Keratinocyte (primary cell): ENCODE measurements around the gene PTK6.

Source experiments
- CTCF ChIP-seq, 3 experiments: IDR thresholded peaks in 1 of 3; conservative IDR thresholded peaks in 1 of 3; optimal IDR thresholded peaks in 1 of 3; 2 replicates in 2 of 3; 3 replicates in 1 of 3; pipeline versions ENCODE3 to v1.5.1; 2011; ENCODE audit warnings: low read length in 3 of 3, mild to moderate bottlenecking in 3 of 3, moderate library complexity in 2 of 3, control low read depth in 1 of 3, inconsistent platforms in 1 of 3; ENCODE audit not compliant: insufficient read depth in 2 of 3; ENCODE audit errors: extremely low read depth in 1 of 3
- EZH2 ChIP-seq: IDR thresholded peaks from one replicate; pipeline ENCODE4 v1.6.1; 2012; ENCODE audit warnings: inconsistent platforms, mild to moderate bottlenecking, low read length, moderate library complexity

- TF ChIP-seq CTCF (optimal IDR thresholded peaks at IDR 0.05 in 1 of 3, IDR thresholded peaks at IDR 0.05 in 1 of 3, conservative IDR thresholded peaks at IDR 0.05 in 1 of 3; ENCODE audit: extremely low read depth in 1 of 3, insufficient read depth in 2 of 3, low read length in 3 of 3): peak in 2 of 3 experiments; percentile 29 to 33
- TF ChIP-seq EZH2: no peak
Observed at GRCh38 chr20:63519668-63520503, 17.3 kb downstream of the PTK6 start.
